ENCODE results near the gene NUB1.

Gene NUB1

DNA sequence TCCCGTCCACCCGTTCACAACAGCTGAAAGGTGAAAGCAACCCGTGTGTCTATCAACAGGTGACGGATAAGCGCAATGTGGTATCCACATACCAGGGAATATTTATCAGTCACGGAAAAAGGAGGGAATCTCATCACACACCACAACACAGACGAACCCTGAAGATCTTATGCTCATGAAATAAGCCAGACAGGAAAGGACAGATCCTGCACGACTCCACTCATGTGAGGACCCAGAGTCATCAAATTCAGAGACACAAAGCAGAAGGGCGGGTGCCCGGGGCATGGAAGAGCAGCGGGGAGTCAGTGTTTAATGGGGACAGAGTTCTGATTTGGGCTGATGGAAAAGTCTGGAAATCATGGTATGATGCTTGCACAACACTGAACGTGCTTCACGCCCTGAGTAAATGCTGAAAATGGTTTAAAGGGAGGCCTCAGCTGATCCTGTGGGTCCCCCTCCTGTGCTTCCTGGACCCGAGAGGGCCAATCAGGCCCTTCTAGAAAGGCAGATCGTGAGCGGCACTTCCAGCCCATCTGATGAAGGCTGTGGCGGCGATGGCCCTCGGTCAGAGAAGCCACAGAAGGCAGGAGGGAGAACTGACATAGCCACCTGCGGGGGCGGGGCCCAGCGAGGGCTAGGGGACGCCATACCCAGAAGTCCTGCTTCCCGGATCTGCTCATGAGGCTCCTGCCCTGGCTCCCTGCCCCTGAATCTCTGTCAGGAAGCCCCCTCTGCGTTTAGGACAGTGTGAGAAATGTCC, 49.2 kb downstream of the NUB1 start:
- Histone ChIP-seq H3K4me1 (peaks cover 0 to 14% (median 6%) of the 10 kb centered on the region in 4 donors), H3K36me3 (peaks cover 0 to 4% (median 0%) of the 10 kb centered on the region in 3 donors), H3K9me3 (no peaks in the 10 kb centered on the region), H3K27me3 (peaks cover 0 to 25% of the 10 kb centered on the region in 2 donors), H3K4me3 (no peak overlapping the region), H3K27ac (no peak overlapping the region)
- intact Hi-C loops (cut with DNase I; ENCODE audit: low total_unique reads) = no loop called here
- TF ChIP-seq, protein P1, sequence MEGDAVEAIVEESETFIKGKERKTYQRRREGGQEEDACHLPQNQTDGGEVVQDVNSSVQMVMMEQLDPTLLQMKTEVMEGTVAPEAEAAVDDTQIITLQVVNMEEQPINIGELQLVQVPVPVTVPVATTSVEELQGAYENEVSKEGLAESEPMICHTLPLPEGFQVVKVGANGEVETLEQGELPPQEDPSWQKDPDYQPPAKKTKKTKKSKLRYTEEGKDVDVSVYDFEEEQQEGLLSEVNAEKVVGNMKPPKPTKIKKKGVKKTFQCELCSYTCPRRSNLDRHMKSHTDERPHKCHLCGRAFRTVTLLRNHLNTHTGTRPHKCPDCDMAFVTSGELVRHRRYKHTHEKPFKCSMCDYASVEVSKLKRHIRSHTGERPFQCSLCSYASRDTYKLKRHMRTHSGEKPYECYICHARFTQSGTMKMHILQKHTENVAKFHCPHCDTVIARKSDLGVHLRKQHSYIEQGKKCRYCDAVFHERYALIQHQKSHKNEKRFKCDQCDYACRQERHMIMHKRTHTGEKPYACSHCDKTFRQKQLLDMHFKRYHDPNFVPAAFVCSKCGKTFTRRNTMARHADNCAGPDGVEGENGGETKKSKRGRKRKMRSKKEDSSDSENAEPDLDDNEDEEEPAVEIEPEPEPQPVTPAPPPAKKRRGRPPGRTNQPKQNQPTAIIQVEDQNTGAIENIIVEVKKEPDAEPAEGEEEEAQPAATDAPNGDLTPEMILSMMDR (IDR thresholded peaks at IDR 0.05) = no peak
- no peak for DNase-seq

DNA sequence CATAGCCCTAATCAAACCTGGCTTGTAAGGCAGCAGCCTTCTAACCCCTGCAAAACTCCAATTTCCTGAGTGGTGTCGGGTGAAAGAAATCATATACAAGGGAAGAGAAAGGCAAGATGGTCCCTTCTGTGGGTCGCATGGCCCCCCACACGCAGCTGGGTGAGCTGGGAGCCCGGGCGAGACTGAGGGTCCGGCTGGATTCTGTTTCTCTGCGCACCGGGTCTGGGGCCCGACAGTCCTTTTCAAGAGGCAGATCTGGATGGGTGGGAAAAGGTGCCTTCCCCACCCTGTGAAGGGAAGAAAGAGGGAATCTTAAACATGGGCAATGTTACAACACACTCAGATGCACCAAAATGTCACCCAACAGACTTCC, 49.7 kb downstream of the NUB1 start:
- Histone ChIP-seq H3K36me3 (peaks cover 0 to 6% (median 0%) of the 10 kb centered on the region in 3 donors), H3K4me1 (peaks cover 0 to 9% (median 2%) of the 10 kb centered on the region in 4 donors), H3K9me3 (no peaks in the 10 kb centered on the region), H3K27me3 (peaks cover 0 to 30% of the 10 kb centered on the region in 2 donors), H3K27ac (no peak overlapping the region), H3K4me3 (no peak overlapping the region)
- intact Hi-C loops (cut with DNase I; ENCODE audit: low total_unique reads) = no loop called here
- TF ChIP-seq, protein P1 (IDR thresholded peaks at IDR 0.05) = no peak
- no peak for DNase-seq

DNA sequence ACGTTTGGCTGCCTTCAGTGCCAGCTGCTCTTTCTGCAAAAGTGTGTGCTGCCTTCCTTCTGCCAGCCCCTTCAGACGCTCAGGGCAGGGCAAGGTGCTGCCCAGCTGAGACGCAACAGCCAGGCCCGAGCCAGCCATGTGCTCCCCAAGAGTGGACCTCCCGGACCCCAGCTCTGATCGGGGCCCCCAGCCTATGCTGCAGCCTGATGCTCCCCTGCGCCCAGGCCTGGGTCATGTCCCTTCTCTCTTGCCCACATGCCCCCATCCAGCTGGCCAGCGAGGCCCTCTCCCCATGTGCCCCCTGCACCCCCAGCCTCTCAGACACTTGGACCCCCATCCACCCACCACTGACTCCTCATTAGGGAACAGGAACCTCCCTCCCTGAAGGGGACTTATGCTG, 50.4 kb downstream of the NUB1 start:
- intact Hi-C loops (cut with DNase I; ENCODE audit: low total_unique reads) = no loop called here
- Histone ChIP-seq H3K4me1 (peaks cover 0 to 5% (median 0%) of the 10 kb centered on the region in 4 donors), H3K9me3 (no peaks in the 10 kb centered on the region), H3K27ac (no peak overlapping the region), H3K36me3 (peaks cover 0 to 6% (median 0%) of the 10 kb centered on the region in 3 donors), H3K4me3 (no peak overlapping the region), H3K27me3 (peaks cover 0 to 30% of the 10 kb centered on the region in 2 donors)
- DNase-seq = no peak
- TF ChIP-seq, protein P1 (IDR thresholded peaks at IDR 0.05) = no peak

DNA sequence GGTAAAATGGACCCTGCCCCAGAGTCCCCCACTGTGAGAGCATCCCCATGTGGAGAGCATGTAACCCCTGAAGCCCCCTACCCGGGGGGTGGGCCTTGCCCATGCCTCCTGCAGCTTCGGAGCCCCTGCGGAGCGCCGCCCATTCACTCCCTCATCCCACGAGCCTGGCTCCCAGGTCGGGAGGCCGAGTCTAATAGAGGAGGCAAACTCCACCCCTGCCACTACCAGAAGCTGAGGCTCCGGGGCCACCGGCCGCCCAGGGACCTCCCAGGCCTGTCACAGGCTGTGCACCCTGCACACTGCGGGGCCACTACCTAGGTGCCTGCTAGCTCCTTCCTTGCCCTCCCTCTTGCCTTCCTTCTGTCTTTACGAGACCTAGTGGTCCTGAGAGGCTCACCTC, 50.8 kb downstream of the NUB1 start:
- TF ChIP-seq, protein P1 (IDR thresholded peaks at IDR 0.05) = no peak
- peaks cover 0 to 3% (median 0%) of the 10 kb centered on the region in 4 donors for H3K4me1 ChIP-seq
- H3K27ac ChIP-seq = no peak overlapping the region
- no peak for DNase-seq
- intact Hi-C loops (cut with DNase I; ENCODE audit: low total_unique reads) = no loop called here
- no peaks in the 10 kb centered on the region for H3K9me3 ChIP-seq
- H3K4me3 ChIP-seq = no peak overlapping the region
- peaks cover 0 to 6% (median 0%) of the 10 kb centered on the region in 3 donors for H3K36me3 ChIP-seq
- H3K27me3 ChIP-seq = peaks cover 0 to 30% of the 10 kb centered on the region in 2 donors

DNA sequence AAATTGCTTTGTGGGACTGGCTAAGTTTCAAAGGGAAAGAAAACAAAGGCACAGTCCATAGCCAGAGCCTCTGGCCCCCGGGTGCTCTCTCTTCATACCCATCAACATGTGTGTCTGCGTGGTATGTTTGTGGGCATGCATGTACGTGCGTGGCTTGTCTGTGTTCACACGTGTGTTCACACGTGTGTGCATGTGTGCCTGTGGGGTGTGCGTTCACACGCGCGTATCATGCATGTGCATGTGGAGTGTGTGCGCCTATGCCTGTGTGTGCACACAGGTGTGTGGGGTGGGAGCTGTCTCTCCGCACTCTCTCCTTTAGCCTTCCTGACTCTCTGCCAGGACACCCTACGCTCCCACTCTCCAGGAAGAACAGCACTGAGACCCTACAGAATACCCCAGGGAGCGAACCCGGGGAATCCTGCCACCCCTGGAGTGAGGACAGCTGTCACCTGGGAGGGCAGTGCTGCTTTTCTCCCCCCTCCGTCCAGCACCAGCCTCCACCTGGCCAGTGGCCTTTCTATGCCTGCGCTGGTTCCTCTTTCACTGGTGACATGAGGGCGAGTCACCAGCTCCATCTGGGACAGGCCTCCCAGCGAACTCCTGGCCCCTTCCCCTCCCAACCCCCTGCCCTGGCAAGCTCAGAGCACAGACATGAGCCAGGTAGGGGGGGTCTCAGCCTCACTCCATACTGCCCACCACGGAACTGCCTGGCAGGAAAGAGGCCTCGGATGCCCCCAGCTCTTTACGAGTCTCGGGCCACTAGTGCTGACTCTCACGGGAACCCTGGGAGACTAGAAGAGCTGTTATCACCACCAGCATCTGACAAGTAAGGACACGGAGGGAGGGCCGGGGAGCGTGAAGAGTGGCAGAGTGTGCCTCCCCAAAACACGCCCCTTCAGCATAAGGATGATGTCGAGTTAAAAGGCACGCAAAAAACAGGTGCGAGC, 51.7 kb downstream of the NUB1 start:
- Histone ChIP-seq H3K4me3 (no peak overlapping the region), H3K36me3 (peaks cover 0 to 6% (median 0%) of the 10 kb centered on the region in 3 donors), H3K9me3 (no peaks in the 10 kb centered on the region), H3K27ac (no peak overlapping the region), H3K4me1 (no peaks in the 10 kb centered on the region), H3K27me3 (peaks cover 0 to 30% of the 10 kb centered on the region in 2 donors)
- intact Hi-C loops (cut with DNase I; ENCODE audit: low total_unique reads) = no loop called here
- TF ChIP-seq, protein P1 (IDR thresholded peaks at IDR 0.05) = no peak
- DNase-seq = no peak

Measured in tibial artery (tissue), 4 donors.